Spleen (tissue), 7 donors: ENCODE measurements around the gene OR1I1.

ENCODE experiments used
- POLR2A ChIP-seq, 3 donors: fragments of 450-650 bp; IDR thresholded peaks; one replicate each; pipeline ENCODE4 v1.5.1; 2017; ENCODE audit warnings: antibody characterized with exemption in 3 of 3, mild to moderate bottlenecking in 1 of 3
- TF ChIP-seq, protein P1 (sequence below), 11 experiments: fragments of 200-600 bp in 7 of 11; fragments of 450-650 bp in 4 of 11; sonication (generic) in 4 of 11; IDR thresholded peaks in 8 of 11; conservative IDR thresholded peaks in 3 of 11; 1 replicate in 7 of 11; 2 replicates in 4 of 11; pipeline versions ENCODE4 v1.4.0 to v1.8.0; 2016 to 2021; ENCODE audit warnings: antibody characterized with exemption in 11 of 11, inconsistent platforms in 4 of 11, mild to moderate bottlenecking in 1 of 11
- donor health status: DM: no; HTN: no; CAD: no; lungs with moderate emphysema.
- donor health status: DM: no; HTN: no; CAD: no.
- donor health status: DM: no; HTN: no; CAD: no.

DNA sequence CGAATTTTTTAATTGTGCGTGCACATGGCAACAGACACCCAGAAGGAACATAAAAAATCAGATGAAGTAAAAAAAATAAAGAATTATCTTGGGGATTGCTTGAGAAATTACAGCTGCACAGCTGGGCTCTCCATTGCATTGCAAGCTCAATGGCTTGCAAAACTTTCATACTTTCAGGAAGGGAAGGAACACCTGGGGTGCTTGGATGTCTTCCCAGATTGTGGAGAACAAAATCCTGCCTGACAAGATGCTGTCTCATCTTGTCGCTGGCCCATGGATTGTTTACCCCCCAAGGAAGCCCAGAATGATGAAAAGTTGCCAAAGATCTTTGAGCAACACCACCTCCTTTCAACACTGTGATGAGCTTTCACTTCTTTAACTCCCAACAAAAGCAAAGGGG is 43.7 kb upstream of the OR1I1 start:
- TF ChIP-seq, protein P1, sequence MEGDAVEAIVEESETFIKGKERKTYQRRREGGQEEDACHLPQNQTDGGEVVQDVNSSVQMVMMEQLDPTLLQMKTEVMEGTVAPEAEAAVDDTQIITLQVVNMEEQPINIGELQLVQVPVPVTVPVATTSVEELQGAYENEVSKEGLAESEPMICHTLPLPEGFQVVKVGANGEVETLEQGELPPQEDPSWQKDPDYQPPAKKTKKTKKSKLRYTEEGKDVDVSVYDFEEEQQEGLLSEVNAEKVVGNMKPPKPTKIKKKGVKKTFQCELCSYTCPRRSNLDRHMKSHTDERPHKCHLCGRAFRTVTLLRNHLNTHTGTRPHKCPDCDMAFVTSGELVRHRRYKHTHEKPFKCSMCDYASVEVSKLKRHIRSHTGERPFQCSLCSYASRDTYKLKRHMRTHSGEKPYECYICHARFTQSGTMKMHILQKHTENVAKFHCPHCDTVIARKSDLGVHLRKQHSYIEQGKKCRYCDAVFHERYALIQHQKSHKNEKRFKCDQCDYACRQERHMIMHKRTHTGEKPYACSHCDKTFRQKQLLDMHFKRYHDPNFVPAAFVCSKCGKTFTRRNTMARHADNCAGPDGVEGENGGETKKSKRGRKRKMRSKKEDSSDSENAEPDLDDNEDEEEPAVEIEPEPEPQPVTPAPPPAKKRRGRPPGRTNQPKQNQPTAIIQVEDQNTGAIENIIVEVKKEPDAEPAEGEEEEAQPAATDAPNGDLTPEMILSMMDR (IDR thresholded peaks at IDR 0.05 in 8 of 11, conservative IDR thresholded peaks at IDR 0.05 in 3 of 11): no peak
- TF ChIP-seq POLR2A (IDR thresholded peaks at IDR 0.05): no peak
